ENCODE data around the gene STIMATE. TPM values are rescaled to one million over a fixed set of nuclear protein-coding genes. Genes with fewer than 3 reads are reported as not detected.

STIMATE gene
- total RNA-seq, 1 donor from 2014 or later = 8.9 TPM

DNA sequence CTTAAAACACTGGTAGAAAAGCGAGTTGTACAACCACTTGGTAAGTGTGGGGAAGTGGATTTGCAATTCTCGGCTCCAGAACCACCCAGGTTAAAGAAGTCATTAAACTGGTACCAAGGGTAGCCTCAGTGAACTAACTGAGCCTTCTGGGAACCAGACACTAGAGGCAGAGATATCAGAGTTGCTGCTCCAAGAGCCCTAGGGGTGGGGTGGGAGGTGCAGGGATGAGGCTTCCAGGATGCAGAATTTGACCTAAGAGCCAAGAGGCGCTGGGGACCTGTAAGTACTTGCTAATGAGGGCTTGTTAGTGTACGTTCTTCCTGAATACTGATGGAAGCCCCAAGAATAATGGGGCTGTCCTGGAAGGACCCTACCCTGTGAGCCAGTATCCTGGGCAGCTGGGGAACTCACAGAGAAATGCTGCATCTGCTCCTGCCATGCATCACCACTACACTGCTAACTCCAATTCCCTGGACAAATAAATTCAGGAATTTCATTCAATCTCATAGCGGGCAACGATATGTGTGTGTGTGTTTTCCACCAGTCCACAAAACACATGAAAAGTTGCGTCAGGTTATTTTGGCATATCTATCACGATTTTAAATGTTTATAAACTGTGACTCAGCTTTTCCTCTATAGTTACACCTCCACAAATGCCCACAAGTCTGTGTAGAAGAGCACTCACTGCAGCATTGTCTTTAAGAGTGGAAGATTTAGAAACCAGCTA is 23.8 kb downstream of the STIMATE start:
- Histone ChIP-seq H3K4me1 (ENCODE audit: control insufficient read depth in 3 of 3, insufficient read depth in 3 of 3, low read length in 3 of 3) (peaks cover 0 to 12% (median 11%) of the 10 kb centered on the region in 3 donors), H3K9me3 (ENCODE audit: control insufficient read depth in 3 of 3, low read length in 3 of 3) (no peaks in the 10 kb centered on the region), H3K9ac (ENCODE audit: low read depth in 1 of 3, low read length in 3 of 3) (no peak overlapping the region), H3K27ac (ENCODE audit: low read depth, low read length) (no peak overlapping the region), H3K4me3 (ENCODE audit: low read length in 3 of 3) (no peak overlapping the region), H3K36me3 (ENCODE audit: control insufficient read depth in 3 of 3, insufficient read depth in 3 of 3, low read length in 3 of 3) (peaks cover 0 to 3% (median 0%) of the 10 kb centered on the region in 3 donors), H3K27me3 (ENCODE audit: control insufficient read depth in 3 of 3, insufficient read depth in 3 of 3, low read length in 3 of 3) (no peaks in the 10 kb centered on the region)

DNA sequence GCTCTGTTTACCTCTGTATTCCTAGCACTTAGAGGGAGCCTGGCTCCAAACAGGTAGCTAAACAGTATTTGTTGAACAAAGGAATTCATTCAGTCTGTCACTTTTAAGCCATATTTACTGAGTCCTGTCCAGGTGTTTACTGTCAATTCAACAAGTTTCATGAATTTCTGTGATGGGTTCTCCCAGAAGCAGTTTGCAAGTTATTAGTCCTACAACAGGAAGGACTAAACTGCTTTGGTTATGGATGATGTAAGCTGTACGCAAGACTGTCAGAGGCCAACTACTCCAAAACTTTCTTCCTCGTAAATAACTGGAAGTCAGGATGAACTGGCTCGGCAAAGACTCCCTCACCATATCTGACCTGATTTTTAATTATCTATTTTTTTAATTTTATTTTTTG is 25.1 kb downstream of the STIMATE start:
- Histone ChIP-seq H3K4me1 (ENCODE audit: control insufficient read depth in 3 of 3, insufficient read depth in 3 of 3, low read length in 3 of 3) (peaks cover 0 to 14% (median 11%) of the 10 kb centered on the region in 3 donors), H3K27me3 (ENCODE audit: control insufficient read depth in 3 of 3, insufficient read depth in 3 of 3, low read length in 3 of 3) (no peaks in the 10 kb centered on the region), H3K27ac (ENCODE audit: low read depth, low read length) (no peak overlapping the region), H3K36me3 (ENCODE audit: control insufficient read depth in 3 of 3, insufficient read depth in 3 of 3, low read length in 3 of 3) (peaks cover 0 to 3% (median 2%) of the 10 kb centered on the region in 3 donors), H3K4me3 (ENCODE audit: low read length in 3 of 3) (no peak overlapping the region), H3K9me3 (ENCODE audit: control insufficient read depth in 3 of 3, low read length in 3 of 3) (no peaks in the 10 kb centered on the region), H3K9ac (ENCODE audit: low read depth in 1 of 3, low read length in 3 of 3) (no peak overlapping the region)

- no peak overlapping the region for H3K4me3 ChIP-seq (ENCODE audit: low read length in 3 of 3)
- H3K27me3 ChIP-seq (ENCODE audit: control insufficient read depth in 3 of 3, insufficient read depth in 3 of 3, low read length in 3 of 3) = no peaks in the 10 kb centered on the region
- H3K27ac ChIP-seq (ENCODE audit: low read depth, low read length) = no peak overlapping the region
- H3K9me3 ChIP-seq (ENCODE audit: control insufficient read depth in 3 of 3, low read length in 3 of 3) = no peaks in the 10 kb centered on the region
- no peak overlapping the region for H3K9ac ChIP-seq (ENCODE audit: low read depth in 1 of 3, low read length in 3 of 3)
- H3K36me3 ChIP-seq (ENCODE audit: control insufficient read depth in 3 of 3, insufficient read depth in 3 of 3, low read length in 3 of 3) = peaks cover 0 to 3% (median 2%) of the 10 kb centered on the region in 3 donors
- peaks cover 0 to 11% (median 9%) of the 10 kb centered on the region in 3 donors for H3K4me1 ChIP-seq (ENCODE audit: control insufficient read depth in 3 of 3, insufficient read depth in 3 of 3, low read length in 3 of 3)
Measured at GRCh38 chr3:52871761-52872160, 25.6 kb downstream of the STIMATE start.

DNA sequence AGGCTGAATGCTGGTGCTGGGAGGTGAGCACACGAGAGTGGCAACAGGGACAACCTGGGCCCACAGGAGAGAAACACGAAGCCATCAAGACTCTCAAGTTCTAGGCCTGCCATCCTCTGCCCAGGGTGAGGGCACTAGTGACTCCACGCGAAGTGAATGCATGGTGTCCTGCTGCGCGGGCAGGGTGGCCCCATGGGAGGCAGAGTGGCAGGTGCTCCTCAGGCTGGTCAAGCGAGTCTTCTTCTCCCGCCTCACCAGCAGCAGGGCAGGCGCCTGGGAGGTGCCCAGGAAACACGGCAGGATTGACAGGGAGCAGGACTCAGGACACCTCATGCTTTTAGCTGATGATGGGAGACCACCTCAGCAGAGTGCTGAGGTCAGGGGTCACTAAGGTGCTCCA is 26.9 kb downstream of the STIMATE start:
- H3K27ac ChIP-seq (ENCODE audit: low read depth, low read length) = no peak overlapping the region
- no peaks in the 10 kb centered on the region for H3K27me3 ChIP-seq (ENCODE audit: control insufficient read depth in 3 of 3, insufficient read depth in 3 of 3, low read length in 3 of 3)
- H3K36me3 ChIP-seq (ENCODE audit: control insufficient read depth in 3 of 3, insufficient read depth in 3 of 3, low read length in 3 of 3) = peaks cover 0 to 3% (median 2%) of the 10 kb centered on the region in 3 donors
- H3K4me3 ChIP-seq (ENCODE audit: low read length in 3 of 3) = no peak overlapping the region
- H3K9me3 ChIP-seq (ENCODE audit: control insufficient read depth in 3 of 3, low read length in 3 of 3) = no peaks in the 10 kb centered on the region
- H3K9ac ChIP-seq (ENCODE audit: low read depth in 1 of 3, low read length in 3 of 3) = no peak overlapping the region
- peaks cover 0 to 7% (median 6%) of the 10 kb centered on the region in 3 donors for H3K4me1 ChIP-seq (ENCODE audit: control insufficient read depth in 3 of 3, insufficient read depth in 3 of 3, low read length in 3 of 3)

DNA sequence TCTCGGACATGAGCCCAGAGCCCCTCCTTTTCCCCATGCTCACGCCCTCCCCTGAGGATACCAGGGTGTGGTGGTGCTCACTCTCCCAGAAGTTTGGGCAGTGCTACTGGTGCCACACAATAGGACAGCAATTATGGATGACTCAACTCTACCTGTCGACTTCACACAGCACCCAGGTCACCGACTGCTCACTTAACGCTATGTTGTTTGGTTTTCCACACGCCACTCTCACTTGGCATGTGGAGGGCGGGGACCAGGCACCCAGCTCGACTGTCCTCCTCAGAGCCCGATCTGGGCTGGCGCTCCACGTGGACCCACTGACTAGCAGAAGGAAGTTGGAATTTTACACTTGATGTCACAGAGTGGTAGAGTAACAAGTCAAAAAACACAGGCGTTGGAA is 30.9 kb downstream of the STIMATE start:
- Histone ChIP-seq H3K4me1 (ENCODE audit: control insufficient read depth in 3 of 3, insufficient read depth in 3 of 3, low read length in 3 of 3) (peaks cover 0 to 6% (median 0%) of the 10 kb centered on the region in 3 donors), H3K36me3 (ENCODE audit: control insufficient read depth in 3 of 3, insufficient read depth in 3 of 3, low read length in 3 of 3) (peaks cover 2% of the 10 kb centered on the region in 3 donors), H3K27me3 (ENCODE audit: control insufficient read depth in 3 of 3, insufficient read depth in 3 of 3, low read length in 3 of 3) (no peaks in the 10 kb centered on the region), H3K9ac (ENCODE audit: low read depth in 1 of 3, low read length in 3 of 3) (no peak overlapping the region), H3K4me3 (ENCODE audit: low read length in 3 of 3) (no peak overlapping the region), H3K27ac (ENCODE audit: low read depth, low read length) (no peak overlapping the region), H3K9me3 (ENCODE audit: control insufficient read depth in 3 of 3, low read length in 3 of 3) (no peaks in the 10 kb centered on the region)

- Histone ChIP-seq H3K27ac (ENCODE audit: low read depth, low read length) (no peak overlapping the region), H3K9ac (ENCODE audit: low read depth in 1 of 3, low read length in 3 of 3) (no peak overlapping the region), H3K9me3 (ENCODE audit: control insufficient read depth in 3 of 3, low read length in 3 of 3) (no peaks in the 10 kb centered on the region), H3K27me3 (ENCODE audit: control insufficient read depth in 3 of 3, insufficient read depth in 3 of 3, low read length in 3 of 3) (no peaks in the 10 kb centered on the region), H3K36me3 (ENCODE audit: control insufficient read depth in 3 of 3, insufficient read depth in 3 of 3, low read length in 3 of 3) (peaks cover 2% of the 10 kb centered on the region in 3 donors), H3K4me1 (ENCODE audit: control insufficient read depth in 3 of 3, insufficient read depth in 3 of 3, low read length in 3 of 3) (peaks cover 0 to 6% (median 0%) of the 10 kb centered on the region in 3 donors), H3K4me3 (ENCODE audit: low read length in 3 of 3) (no peak overlapping the region)
Measured at GRCh38 chr3:52865994-52866393, 31.4 kb downstream of the STIMATE start.

DNA sequence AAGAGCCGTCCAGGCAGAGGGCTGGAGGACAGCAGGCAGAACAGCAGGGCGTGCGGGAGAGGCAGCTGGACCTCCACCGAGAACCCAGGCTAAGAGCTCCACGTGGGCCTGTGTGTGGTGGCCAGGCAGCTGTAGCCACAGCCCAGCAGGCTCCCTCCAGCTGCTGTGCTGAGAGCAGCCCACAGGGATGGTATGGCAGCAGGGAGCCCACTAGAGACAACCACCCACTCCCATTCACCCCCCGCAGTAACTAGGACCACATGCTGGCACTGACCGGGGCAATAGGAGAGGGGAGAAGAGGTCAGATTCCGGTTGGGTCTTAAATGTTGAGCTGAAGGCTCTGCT is 37.0 kb downstream of the STIMATE start:
- Histone ChIP-seq H3K36me3 (ENCODE audit: control insufficient read depth in 3 of 3, insufficient read depth in 3 of 3, low read length in 3 of 3) (peaks cover 2 to 9% (median 8%) of the 10 kb centered on the region in 3 donors), H3K27ac (ENCODE audit: low read depth, low read length) (no peak overlapping the region)

DNA sequence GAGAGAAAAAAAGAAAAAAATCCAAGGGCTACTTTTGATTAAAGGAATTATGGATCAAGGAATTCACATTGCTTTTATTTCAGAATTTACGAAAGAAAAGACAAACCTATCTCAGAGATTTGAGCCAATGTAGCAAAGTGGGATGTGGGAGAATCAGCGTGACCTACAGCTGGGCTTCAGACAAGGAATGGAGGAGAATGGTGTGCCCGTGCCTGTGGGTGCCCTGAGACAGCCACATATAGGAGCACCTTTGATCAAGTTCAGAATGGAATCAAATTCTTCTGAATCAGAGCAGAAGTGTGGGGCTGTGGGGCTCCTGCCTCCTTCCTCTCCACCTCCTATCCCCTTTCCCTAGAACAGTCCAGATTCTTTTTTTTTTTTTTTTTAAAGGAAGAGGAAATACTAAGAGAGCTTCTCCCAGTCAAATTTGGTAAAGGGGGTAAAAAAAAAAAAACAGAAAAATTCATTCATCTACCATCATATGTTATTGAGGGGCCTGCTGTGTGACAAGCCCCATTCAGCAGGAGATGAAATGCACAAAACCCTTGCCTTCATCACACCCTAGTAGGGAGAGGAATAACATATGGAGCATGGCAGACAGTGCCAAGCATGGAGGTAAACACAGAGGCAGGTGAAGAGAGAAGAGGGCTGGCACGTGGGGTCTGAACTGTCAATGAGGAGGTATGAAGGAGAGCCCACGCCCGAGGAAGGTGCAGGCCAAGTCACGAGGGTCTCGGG is 37.5 kb downstream of the STIMATE start:
- Histone ChIP-seq H3K27me3 (ENCODE audit: control insufficient read depth in 3 of 3, insufficient read depth in 3 of 3, low read length in 3 of 3) (no peaks in the 10 kb centered on the region), H3K9me3 (ENCODE audit: control insufficient read depth in 3 of 3, low read length in 3 of 3) (no peaks in the 10 kb centered on the region), H3K27ac (ENCODE audit: low read depth, low read length) (no peak overlapping the region), H3K4me1 (ENCODE audit: control insufficient read depth in 3 of 3, insufficient read depth in 3 of 3, low read length in 3 of 3) (no peaks in the 10 kb centered on the region), H3K36me3 (ENCODE audit: control insufficient read depth in 3 of 3, insufficient read depth in 3 of 3, low read length in 3 of 3) (peaks cover 2 to 9% (median 8%) of the 10 kb centered on the region in 3 donors), H3K9ac (ENCODE audit: low read depth in 1 of 3, low read length in 3 of 3) (no peak overlapping the region), H3K4me3 (ENCODE audit: low read length in 3 of 3) (no peak overlapping the region)

More for the DNA sequence above, 37.0 kb downstream of the STIMATE start:
- no peak overlapping the region for H3K9ac ChIP-seq (ENCODE audit: low read depth in 1 of 3, low read length in 3 of 3)
- H3K27me3 ChIP-seq (ENCODE audit: control insufficient read depth in 3 of 3, insufficient read depth in 3 of 3, low read length in 3 of 3) = no peaks in the 10 kb centered on the region
- H3K9me3 ChIP-seq (ENCODE audit: control insufficient read depth in 3 of 3, low read length in 3 of 3) = no peaks in the 10 kb centered on the region
- H3K4me3 ChIP-seq (ENCODE audit: low read length in 3 of 3) = no peak overlapping the region
- no peaks in the 10 kb centered on the region for H3K4me1 ChIP-seq (ENCODE audit: control insufficient read depth in 3 of 3, insufficient read depth in 3 of 3, low read length in 3 of 3)

DNA sequence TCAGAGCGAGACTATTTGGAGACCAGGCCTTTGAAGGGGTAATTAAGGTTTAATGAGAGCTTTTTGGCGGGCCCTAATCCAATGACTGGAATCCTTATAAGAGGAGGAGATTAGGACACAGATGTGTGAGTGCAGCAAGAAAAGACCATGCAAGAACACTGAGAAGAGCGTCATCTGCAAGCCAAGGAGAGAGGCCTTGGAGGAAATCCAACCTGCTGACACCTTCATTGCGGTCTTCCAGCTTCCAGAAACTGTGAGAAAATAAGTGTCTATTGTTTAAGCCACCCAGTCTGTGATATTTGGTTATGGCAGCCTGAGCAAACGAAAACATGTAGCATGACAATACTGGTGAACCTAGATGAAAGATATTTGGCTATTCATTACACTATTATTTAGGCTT is 39.5 kb downstream of the STIMATE start:
- no peak overlapping the region for H3K9ac ChIP-seq (ENCODE audit: low read depth in 1 of 3, low read length in 3 of 3)
- no peaks in the 10 kb centered on the region for H3K4me1 ChIP-seq (ENCODE audit: control insufficient read depth in 3 of 3, insufficient read depth in 3 of 3, low read length in 3 of 3)
- H3K27me3 ChIP-seq (ENCODE audit: control insufficient read depth in 3 of 3, insufficient read depth in 3 of 3, low read length in 3 of 3) = no peaks in the 10 kb centered on the region
- H3K9me3 ChIP-seq (ENCODE audit: control insufficient read depth in 3 of 3, low read length in 3 of 3) = no peaks in the 10 kb centered on the region
- H3K27ac ChIP-seq (ENCODE audit: low read depth, low read length) = no peak overlapping the region
- H3K4me3 ChIP-seq (ENCODE audit: low read length in 3 of 3) = no peak overlapping the region
- H3K36me3 ChIP-seq (ENCODE audit: control insufficient read depth in 3 of 3, insufficient read depth in 3 of 3, low read length in 3 of 3) = peaks cover 8 to 17% (median 9%) of the 10 kb centered on the region in 3 donors

DNA sequence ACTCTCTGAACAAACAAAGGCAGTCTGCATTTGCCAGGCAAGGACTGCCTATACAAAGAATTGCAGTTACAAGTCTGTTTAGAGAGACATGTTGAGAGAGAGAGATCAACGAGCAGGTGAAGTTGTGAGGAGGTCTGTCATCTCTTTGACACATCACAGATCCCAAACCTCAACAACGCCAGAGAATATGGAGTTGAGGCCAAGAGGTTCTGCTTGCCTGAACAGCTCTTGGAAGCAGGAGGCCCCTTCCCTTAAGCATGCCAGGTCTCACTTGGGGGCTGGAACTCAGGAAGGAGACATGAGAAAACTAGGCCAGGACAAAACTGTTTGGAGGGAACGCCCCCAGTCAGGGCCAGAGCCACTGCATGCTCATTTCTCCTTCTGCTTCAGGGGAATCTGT is 40.2 kb downstream of the STIMATE start:
- Histone ChIP-seq H3K9ac (ENCODE audit: low read depth in 1 of 3, low read length in 3 of 3) (no peak overlapping the region), H3K9me3 (ENCODE audit: control insufficient read depth in 3 of 3, low read length in 3 of 3) (no peaks in the 10 kb centered on the region), H3K4me3 (ENCODE audit: low read length in 3 of 3) (no peak overlapping the region), H3K4me1 (ENCODE audit: control insufficient read depth in 3 of 3, insufficient read depth in 3 of 3, low read length in 3 of 3) (no peaks in the 10 kb centered on the region), H3K27ac (ENCODE audit: low read depth, low read length) (no peak overlapping the region), H3K36me3 (ENCODE audit: control insufficient read depth in 3 of 3, insufficient read depth in 3 of 3, low read length in 3 of 3) (peaks cover 11 to 23% (median 13%) of the 10 kb centered on the region in 3 donors), H3K27me3 (ENCODE audit: control insufficient read depth in 3 of 3, insufficient read depth in 3 of 3, low read length in 3 of 3) (no peaks in the 10 kb centered on the region)
